Testis (tissue), 3 donors: ENCODE results near the gene GRK5. TPM values are rescaled to one million over a fixed set of nuclear protein-coding genes. Genes with fewer than 3 reads are reported as not detected.
A peak's percentile ranks its signal among the peaks of the same experiment; 100 is the strongest.

Source experiments
- DNase-seq: peaks from one replicate; pipeline ENCODE4 v3.0.0-alpha.2; 2019
- H3K27ac ChIP-seq, 2 donors: fragments of 200-600 bp; sonication (generic); one replicate each; pipeline ENCODE4 v1.5.1; 2019
- H3K27me3 ChIP-seq: fragments of 200-600 bp; sonication (generic); one replicate; pipeline ENCODE4 v1.5.1; 2019
- H3K36me3 ChIP-seq: fragments of 200-600 bp; sonication (generic); one replicate; pipeline ENCODE4 v1.5.1; 2017; ENCODE audit warnings: low read depth; ENCODE audit errors: missing control alignments
- H3K4me1 ChIP-seq: fragments of 200-600 bp; sonication (generic); one replicate; pipeline ENCODE4 v1.5.1; 2019
- H3K4me3 ChIP-seq, 2 donors: fragments of 200-600 bp; sonication (generic); one replicate each; pipeline ENCODE4 v1.5.1; 2017 to 2019
- H3K9me3 ChIP-seq: fragments of 200-600 bp; sonication (generic); one replicate; pipeline ENCODE4 v1.5.1; 2017
- POLR2A ChIP-seq: fragments of 450-650 bp; IDR thresholded peaks from one replicate; pipeline ENCODE4 v1.6.1; 2017; ENCODE audit warnings: antibody characterized with exemption, mild to moderate bottlenecking, moderate library complexity
- WGBS, 2 donors: methylation state at CpG; one replicate each; pipeline ENCODE4 v1.1.5; 2018; 5-methylcytosine and 5-hydroxymethylcytosine counted together
- intact Hi-C: fragments of 100-400 bp; cut with DNase I; formaldehyde crosslinking; loops from one replicate; pipeline ENCODE4 v1.15.1; 2023; ENCODE audit warnings: low total_unique reads
- polyA plus RNA-seq: library from polyadenylated mRNA; stranded (reverse); fragments of 350-450 nt; fragmentation: Illumina TruSeq; extraction: RNeasy Lipid Tissue Mini Kit (QIAGEN cat#74804); gene quantifications from one replicate; pipeline ENCODE4 v1.2.3, GENCODE V29; 2014; ENCODE audit warnings: low read depth, low replicate concordance; ENCODE audit not compliant: insufficient read depth
- total RNA-seq, 2 donors: library from RNA; depleted of rRNA; stranded (reverse); fragments of >200 nt; gene quantifications; one replicate each; pipeline ENCODE4 v1.2.3, GENCODE V29; 2016
- TF ChIP-seq, protein P1 (sequence below), 3 experiments: fragments of 450-650 bp in 2 of 3; fragments of 200-600 bp in 1 of 3; sonication (generic) in 1 of 3; IDR thresholded peaks; one replicate each; pipeline ENCODE4 v1.5.1; 2016 to 2019; ENCODE audit warnings: antibody characterized with exemption in 3 of 3, mild to moderate bottlenecking in 2 of 3, moderate library complexity in 1 of 3

The GRK5 gene
- total and polyA plus RNA-seq, 3 donors from 2014 or later = 4.5 to 10.3 (median 5.5) TPM

DNA sequence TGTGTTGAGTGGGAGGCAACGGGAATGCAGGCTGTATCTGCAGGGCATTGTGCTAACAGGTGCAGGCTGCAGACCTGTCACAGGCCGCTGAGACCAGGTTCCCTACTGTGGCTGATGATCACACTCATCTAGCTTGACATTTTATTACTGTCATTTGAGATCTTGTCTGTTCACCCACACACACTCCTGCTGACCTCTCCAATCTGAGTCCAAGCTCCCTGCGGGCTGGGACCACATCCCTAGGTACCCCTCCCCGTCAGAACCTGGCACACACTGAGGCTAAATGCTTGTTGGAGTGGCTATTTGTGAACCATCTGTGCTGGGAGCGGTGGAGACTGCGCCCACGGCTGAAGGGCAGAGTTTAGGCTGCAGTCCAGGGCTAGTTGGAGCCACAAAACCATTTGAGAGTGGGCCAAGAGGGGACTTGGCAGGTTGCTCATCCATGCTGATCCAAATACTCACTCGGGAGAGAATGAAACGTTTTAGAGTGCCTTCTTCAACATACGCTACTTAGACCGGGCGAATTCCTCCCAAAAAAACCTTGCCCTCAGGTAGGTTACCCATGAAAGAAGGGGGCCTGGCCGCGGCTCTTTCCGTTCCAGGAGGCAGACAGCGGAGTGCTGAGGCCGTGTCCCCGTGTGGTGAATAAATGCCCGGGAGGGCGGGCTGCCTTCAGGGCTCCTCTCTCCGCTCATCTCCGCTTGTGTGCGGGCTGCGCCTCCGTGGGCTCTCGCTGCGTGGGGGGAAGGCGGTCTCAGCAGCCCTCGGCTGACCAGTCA is 170.8 kb downstream of the GRK5 start:
- WGBS, 2 donors = 53 to 71% methylated on average over 28 to 29 of the region's 29 CpGs
- Histone ChIP-seq H3K4me1 (peaks cover 9% of the 10 kb centered on the region), H3K27ac (no peak overlapping the region), H3K4me3 (peak overlapping the region; percentile 16 to 20), H3K9me3 (no peaks in the 10 kb centered on the region), H3K36me3 (no peaks in the 10 kb centered on the region), H3K27me3 (no peaks in the 10 kb centered on the region)
- TF ChIP-seq POLR2A = no peak
- TF ChIP-seq, protein P1, sequence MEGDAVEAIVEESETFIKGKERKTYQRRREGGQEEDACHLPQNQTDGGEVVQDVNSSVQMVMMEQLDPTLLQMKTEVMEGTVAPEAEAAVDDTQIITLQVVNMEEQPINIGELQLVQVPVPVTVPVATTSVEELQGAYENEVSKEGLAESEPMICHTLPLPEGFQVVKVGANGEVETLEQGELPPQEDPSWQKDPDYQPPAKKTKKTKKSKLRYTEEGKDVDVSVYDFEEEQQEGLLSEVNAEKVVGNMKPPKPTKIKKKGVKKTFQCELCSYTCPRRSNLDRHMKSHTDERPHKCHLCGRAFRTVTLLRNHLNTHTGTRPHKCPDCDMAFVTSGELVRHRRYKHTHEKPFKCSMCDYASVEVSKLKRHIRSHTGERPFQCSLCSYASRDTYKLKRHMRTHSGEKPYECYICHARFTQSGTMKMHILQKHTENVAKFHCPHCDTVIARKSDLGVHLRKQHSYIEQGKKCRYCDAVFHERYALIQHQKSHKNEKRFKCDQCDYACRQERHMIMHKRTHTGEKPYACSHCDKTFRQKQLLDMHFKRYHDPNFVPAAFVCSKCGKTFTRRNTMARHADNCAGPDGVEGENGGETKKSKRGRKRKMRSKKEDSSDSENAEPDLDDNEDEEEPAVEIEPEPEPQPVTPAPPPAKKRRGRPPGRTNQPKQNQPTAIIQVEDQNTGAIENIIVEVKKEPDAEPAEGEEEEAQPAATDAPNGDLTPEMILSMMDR (IDR thresholded peaks at IDR 0.05) = no peak
- intact Hi-C loops = no loop called here
- no peak for DNase-seq

DNA sequence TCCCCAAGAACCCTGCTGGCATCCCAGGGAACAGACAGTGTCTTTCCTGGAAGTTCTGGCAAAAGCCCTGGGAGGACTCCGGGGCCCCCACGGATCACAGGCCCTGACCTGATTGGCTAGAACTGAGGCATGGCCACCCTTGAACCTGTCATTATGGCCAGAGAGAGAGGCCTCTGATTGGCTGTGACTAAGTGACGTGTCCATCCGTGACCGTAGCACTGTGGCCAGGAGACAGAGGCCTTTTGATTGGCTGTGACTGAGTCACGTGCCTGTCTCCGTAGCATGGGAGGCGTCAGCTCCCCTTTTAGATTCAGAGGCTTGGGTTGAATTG is 171.3 kb downstream of the GRK5 start:
- intact Hi-C loops = no loop called here
- 44 to 73% methylated on average over 8 of the region's 8 CpGs for WGBS, 2 donors
- H3K36me3 ChIP-seq = no peaks in the 10 kb centered on the region
- no peak overlapping the region for H3K27ac ChIP-seq
- no peaks in the 10 kb centered on the region for H3K27me3 ChIP-seq
- H3K9me3 ChIP-seq = no peaks in the 10 kb centered on the region
- peaks cover 12% of the 10 kb centered on the region for H3K4me1 ChIP-seq
- H3K4me3 ChIP-seq = peak overlapping the region; percentile 16 to 20
- no peak for TF ChIP-seq POLR2A
- TF ChIP-seq, protein P1 (IDR thresholded peaks at IDR 0.05) = no peak
- peak; percentile 76 for DNase-seq

DNA sequence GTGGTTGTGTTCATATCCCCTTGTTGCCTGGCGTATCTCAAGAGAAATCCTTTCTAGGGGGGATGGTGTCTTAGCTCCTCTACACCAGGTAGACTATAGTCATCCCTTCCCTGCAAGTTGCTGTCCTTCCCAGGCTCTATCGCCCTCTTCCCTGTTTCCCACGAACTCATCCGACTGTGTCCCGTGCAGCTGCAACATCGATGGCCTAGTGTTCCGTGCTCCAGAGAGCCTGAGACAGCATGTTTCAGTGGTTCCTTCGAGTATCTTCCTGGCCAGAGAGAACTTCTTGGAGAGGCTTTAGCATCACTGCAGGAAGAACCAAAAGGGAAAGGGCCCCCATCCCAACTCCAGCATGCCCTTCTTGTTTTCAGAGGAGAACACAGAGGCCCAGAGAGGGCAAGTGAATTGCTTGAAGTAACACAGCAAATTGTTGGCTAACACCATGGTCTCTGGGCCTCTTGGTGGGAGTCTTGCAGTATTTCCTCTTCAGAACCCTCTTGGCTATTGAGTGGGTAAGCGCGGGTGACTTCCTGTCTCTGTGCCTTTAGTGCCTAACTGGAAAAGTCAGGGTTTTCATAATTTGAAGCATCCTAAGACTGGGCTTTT is 172.2 kb downstream of the GRK5 start:
- 76 to 89% methylated on average over 10 of the region's 10 CpGs for WGBS, 2 donors
- H3K27ac ChIP-seq = no peak overlapping the region
- H3K36me3 ChIP-seq = no peaks in the 10 kb centered on the region
- no peaks in the 10 kb centered on the region for H3K27me3 ChIP-seq
- DNase-seq = no peak
- intact Hi-C loops = no loop called here
- no peak for TF ChIP-seq POLR2A
- TF ChIP-seq, protein P1 (IDR thresholded peaks at IDR 0.05) = no peak
- no peaks in the 10 kb centered on the region for H3K9me3 ChIP-seq
- H3K4me3 ChIP-seq = no peak overlapping the region
- H3K4me1 ChIP-seq = peaks cover 17% of the 10 kb centered on the region

DNA sequence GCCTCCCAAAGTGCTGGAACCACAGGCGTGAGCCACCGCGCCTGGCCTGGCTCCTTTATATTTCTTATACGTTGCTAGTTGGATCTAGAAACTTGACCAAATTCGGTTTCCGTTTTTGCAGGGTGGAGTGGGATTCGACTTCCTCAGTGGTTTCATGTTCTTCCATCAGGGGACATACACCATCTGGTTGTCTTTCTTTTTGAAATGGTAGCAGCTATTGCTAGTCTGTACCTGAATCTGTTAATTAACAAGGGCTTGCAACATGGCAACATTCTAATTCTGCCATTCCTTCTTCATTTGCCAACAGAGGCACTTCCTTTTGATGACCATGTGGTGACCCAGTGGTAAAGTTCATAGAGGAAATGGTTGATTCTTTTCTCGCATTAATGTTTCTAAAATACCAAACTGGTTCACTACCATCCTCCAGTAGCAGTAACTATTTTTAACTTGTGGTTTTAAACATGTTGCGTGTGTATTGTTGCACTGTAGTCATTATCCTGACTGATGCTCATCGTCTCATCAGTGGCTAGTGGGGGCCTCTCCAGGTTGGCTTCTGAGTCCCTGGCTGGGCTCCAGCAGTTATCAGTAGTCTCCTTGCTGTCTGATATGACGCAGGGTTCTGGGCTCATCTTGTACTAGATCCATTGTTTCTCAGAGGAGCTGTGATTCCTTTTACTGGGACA is 175.9 kb downstream of the GRK5 start:
- Histone ChIP-seq H3K9me3 (no peaks in the 10 kb centered on the region), H3K27ac (no peak overlapping the region), H3K27me3 (no peaks in the 10 kb centered on the region), H3K4me3 (no peak overlapping the region), H3K36me3 (no peaks in the 10 kb centered on the region), H3K4me1 (peaks cover 13% of the 10 kb centered on the region)
- peak; percentile 61 for DNase-seq
- 80 to 83% methylated on average over 10 to 11 of the region's 11 CpGs for WGBS, 2 donors
- intact Hi-C loops = no loop called here
- TF ChIP-seq, protein P1 (IDR thresholded peaks at IDR 0.05) = no peak
- TF ChIP-seq POLR2A = no peak
